NCI-H2227 (cell line): ENCODE results near the gene CBR4.

Experiments used
- DNase-seq: peaks from one replicate; lab custom pipeline; 2025; ENCODE audit not compliant: unreplicated experiment; lab: John Stamatoyannopoulos, UW

Gene CBR4

GRCh38 chr4:169010125-169011023 is at the start of gene CBR4:
Gene CBR4 (minus strand): TSS chr4:169010255. CDS start chr4:169010089, 166 bp downstream.
- peak; percentile 96 for DNase-seq

DNA sequence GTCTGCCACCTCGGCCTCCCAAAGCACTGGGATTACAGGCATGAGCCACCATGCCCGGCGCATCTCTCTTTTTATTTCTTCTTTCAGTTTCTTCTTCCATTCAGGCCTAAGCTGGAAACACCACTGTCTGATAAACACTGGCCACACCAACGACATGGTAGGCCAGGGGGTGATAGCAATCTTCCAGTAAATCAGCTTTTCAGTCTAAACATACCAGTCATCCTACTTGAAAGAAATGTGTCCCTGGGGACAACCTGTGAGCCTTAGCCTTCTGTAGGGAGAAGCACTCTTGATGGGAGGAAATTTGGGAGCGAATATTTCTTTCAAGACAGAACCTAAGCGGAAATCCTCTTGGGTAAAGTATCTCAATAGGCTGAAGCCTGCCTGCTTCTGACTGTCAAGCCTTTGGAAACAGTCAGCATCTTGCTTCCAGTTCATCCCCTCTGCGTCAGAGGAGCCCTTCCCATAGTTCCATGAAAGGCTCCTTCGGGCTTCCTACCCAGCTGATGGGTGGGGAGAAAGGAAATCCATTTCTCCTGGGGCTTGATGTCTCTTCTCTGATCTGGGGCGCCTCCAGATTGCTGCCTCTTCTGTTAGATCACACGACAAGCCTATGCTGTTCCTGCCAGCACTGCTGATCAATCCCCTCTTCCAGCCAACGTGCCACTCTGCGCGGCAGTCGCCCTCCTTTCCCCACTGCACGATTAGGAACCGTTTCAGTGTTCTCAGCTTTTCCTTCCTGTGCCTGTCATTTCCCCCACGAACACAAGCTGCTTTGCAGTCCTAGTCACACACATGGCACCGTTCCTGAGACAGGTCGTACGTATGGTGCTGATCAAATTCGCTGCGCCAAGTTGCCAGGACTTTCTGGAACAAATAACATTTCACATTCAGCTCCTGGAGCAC is 49.5 kb upstream of the CBR4 start:
- no peak for DNase-seq

- no peak for DNase-seq
Observed at GRCh38 chr4:169058312-169058711, 48.3 kb upstream of the CBR4 start.

- no peak for DNase-seq
Observed at GRCh38 chr4:169054879-169055278, 44.8 kb upstream of the CBR4 start.

DNA sequence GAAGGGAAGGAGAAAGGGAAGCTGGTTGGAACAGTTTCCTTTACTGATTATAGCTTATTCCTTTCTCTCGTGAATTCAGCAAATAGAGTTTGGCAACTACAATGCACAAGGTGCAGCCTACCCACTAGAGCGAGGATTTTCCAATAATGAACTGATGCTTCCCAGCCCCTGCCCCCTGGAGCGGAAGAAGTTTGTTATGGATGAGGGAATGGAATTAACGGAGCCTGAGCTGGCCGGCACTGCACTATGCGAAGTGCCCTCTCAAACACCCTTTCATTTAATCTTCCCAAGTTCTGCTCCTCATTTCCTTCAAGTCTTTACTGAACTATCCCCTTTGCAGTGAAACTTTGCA is 42.5 kb upstream of the CBR4 start:
- no peak for DNase-seq

DNA sequence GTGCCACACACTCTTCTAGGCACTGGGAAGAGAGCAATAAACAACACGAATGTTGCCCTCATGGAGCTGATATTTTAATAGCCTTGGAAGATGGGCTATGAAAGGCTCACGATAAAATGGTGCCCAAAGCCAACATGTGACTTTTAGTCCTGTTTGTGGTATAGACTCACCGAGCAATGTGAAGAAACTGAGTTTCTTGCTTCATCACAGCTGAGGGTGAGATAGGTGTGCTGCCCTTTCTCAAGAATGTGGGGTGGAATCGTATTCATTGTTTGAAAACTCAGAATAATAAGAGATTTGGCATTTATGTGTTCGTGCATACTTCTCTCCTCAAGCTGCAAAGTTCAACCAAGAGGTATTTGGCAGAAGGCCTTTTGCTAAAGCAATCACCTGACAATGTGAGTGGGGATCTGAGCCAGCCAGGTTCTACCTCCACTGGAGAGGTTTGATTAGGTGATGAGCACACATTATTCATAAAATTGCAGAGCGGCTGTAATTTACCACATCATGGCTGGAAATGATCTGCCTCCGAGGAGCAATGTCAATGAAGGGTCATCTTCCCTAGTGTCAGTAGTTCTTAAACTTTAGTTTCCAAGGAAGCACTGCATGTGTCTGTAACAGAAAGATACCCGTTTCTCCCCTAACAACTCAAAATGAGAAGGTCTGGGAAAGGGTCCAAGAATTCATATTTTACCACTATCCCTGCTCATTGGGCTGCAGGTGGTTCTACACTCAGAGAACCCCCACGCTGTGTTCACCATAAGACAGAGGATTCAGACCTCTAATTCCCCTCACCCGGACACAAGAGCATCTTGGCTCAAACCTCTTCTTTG is 41.9 kb upstream of the CBR4 start:
- DNase-seq = no peak

DNA sequence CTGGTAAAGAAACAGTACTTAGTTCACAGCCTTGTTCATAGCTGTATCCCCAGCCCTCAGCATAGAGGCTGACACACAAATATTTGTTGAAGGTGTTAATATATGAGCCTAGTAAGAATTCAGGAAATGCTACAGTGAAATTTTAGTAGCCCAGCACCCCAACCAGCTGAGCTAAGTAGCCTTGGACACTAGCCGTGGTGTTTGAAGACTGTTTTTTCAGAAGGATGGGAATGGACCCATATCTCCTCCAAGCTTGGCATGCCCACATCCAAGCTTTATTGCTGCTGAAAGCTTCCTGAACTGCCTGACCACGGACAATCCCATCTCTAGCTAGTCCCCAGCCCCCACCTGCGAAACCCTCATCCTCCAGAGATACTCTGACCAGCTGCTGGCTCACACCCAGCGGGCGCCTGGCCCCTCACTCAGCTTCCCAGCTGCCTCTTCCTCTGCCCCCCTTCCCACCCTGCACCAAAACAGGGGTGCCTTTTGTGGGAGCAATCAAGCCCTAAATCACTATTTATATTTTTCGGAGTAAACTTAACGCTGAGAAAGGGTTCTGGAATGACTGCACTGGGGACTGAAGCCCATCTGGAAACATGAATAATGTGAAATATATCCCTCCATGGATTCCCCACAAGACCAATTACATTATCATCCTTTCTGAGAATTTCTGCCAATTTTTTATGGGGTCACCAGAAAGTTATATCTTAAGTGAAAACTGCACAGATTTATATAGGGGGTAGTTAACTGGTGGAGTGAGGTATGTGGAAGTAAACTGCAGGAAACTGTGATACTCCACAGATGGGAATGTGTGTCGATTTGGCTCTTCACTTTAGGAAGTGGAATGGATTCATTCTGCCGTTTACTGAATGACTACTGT is 41.1 kb upstream of the CBR4 start:
- DNase-seq = no peak

GRCh38 chr4:169050284-169050683 is 40.2 kb upstream of the CBR4 start:
- no peak for DNase-seq

GRCh38 chr4:169048868-169049414 is 38.9 kb upstream of the CBR4 start:
- DNase-seq = no peak

- no peak for DNase-seq
Observed at GRCh38 chr4:169047956-169048355, 37.9 kb upstream of the CBR4 start.

- DNase-seq = peak; percentile 46
Observed at GRCh38 chr4:169045862-169046584, 36.0 kb upstream of the CBR4 start.

GRCh38 chr4:169044714-169045447 is 34.8 kb upstream of the CBR4 start:
- no peak for DNase-seq

GRCh38 chr4:169042608-169043007 is 32.6 kb upstream of the CBR4 start:
- DNase-seq = no peak

- no peak for DNase-seq
Observed at GRCh38 chr4:169040559-169041261, 30.7 kb upstream of the CBR4 start.

DNA sequence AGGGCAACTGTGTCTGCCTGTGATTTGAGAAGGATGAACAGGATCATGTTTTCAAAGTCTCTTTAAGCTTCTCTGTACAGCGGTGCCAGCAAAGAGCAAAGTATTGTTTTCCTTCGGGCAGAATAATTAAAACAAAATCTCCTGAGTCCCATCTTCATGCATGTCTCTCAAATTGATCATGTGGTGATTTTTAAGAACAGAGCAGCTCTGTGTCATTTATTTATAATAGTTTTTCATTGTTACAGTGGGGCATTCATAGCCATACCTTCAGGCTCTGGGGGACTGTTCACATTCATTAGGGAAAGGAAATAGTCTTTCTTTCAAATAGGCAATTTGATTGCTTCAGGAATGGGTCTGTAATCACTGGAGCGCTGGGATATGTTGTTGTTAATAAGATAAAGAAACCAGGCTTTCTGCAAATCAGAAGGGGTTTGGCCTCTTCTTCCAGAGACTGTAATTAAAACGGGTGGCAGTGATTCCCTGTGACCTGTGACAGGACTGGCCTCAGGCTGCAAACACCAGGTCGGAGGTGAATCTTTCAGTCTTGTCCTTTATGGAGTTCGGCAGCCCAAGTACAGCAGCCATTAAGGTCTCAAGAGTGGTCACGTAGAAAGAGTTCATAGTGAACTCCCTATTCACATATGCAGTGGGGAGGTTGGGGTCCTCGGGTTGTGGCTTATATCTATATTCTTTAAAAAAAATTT is 29.3 kb upstream of the CBR4 start:
- no peak for DNase-seq

DNA sequence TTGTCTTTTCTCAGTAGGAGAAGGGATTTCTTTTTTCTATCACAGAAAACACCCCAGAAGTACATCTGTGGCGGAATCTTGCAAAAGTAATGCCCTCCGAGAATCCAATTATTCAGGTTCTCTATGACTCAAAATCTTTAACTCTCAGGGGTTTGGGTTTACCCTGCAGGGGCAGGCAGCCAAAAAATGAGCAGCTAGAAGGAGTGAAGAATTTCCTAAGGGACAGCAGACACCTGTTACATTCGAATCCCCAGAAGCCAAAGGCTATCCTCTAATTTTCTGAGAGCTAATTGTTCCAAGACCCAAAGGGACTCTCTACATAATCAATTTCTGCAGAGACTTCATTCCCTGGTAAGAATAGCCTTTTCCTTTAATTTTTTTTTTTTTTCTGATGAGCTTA is 27.5 kb upstream of the CBR4 start:
- no peak for DNase-seq
